Stimulated activated CD4-positive, alpha-beta T cell treated with anti-CD3 and anti-CD28 coated beads, Interleukin-2, amount 100 ng/mL, for 4 hours (primary cell): ENCODE measurements around the gene PSTPIP1.

Source experiments
- DNase-seq: peaks from one replicate; pipeline ENCODE4 v3.0.0-alpha.2; 2020; ENCODE audit warnings: low read depth

The PSTPIP1 gene

GRCh38 chr15:77070180-77070494 is 75.2 kb downstream of the PSTPIP1 start:
- DNase-seq = no peak

GRCh38 chr15:77070495-77071304 is 75.8 kb downstream of the PSTPIP1 start, which contains the start of gene TSPAN3:
TSPAN3 (minus strand) TSS chr15:77071109; CDS start chr15:77070954, 155 bp downstream.
- peak; percentile 89 for DNase-seq

GRCh38 chr15:77071305-77072223 is 76.6 kb downstream of the PSTPIP1 start:
- DNase-seq = no peak

- DNase-seq = no peak
Measured at GRCh38 chr15:77074350-77074749, 79.4 kb downstream of the PSTPIP1 start.

DNA sequence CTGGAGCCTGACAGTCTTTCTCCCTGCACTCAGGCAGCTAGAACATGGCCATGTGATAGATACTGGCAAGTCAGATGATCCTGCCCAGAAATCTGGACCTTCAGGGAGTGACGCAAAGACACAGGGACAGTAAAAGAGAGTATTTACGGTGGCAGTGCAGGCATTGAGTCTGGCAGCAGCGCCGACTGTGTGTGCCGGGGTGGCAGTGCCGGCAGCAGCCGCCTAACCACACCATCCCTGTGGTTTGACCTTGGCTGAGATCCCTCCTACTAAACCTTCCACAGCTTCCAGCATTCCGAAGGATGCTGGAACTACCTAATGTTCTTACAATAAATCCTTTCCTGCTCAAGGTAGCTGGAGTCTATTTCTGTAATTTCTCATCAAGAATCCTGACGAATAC is 80.6 kb downstream of the PSTPIP1 start:
- DNase-seq = no peak

DNA sequence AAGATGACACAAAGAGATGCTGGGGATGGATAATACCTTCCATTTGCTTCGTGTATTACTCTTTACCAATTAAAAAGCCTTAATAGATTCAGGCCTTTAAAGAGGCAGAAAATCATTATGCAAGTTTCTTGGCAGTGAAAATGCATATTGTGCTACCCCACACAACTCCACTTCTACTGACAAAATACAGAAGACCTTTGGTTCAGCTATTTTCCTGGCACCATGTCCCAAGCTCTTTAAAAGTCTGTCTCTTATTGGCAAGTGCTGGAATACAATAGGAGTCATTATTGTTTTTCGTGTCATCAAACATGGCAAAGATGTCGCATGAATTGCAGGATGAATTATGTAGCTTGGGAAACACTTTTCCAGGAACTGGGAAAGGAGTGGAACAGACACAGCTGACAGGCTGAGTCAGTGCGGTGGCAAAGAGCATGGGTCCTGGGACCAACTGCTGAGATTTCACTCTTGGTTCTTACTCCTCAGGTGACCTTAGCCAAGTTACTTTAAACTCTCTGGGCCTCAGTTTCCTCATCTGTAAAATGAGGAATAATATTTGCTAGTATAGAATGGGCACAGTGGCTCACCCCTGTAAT is 81.5 kb downstream of the PSTPIP1 start:
- no peak for DNase-seq

DNA sequence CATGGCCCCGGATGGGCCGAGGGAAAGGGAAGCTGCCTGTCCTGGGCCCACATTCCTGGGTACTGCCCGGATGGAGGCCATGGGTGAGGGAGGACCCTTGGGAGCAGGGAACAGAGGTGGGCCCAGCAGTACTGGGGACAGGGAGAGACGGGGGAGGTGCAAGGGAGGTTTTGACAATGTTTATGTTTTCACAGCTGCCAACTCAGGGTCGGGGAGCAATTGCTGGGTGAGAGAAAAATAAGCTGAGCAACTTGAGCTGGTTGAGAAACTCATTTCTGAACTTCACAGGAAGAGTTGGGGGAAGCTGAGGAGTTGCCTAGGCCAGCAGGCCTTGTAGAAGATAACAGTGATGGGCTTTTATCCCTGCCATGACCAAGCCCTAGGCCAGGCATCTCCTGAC is 87.0 kb downstream of the PSTPIP1 start:
- no peak for DNase-seq

- peak; percentile 42 for DNase-seq
Measured at GRCh38 chr15:77083381-77084160, 88.6 kb downstream of the PSTPIP1 start.

- DNase-seq = no peak
Measured at GRCh38 chr15:77084436-77084835, 89.5 kb downstream of the PSTPIP1 start.

GRCh38 chr15:77085297-77085696 is 90.4 kb downstream of the PSTPIP1 start:
- no peak for DNase-seq
